ENCODE measurements around the gene GRK6. TPM values are rescaled to one million over a fixed set of nuclear protein-coding genes. Genes with fewer than 3 reads are reported as not detected.
"Not testable (repeated sequence)": the region's sequence is repeated elsewhere in the genome, so short reads cannot be mapped to it uniquely, and the experiment has no call there.

The GRK6 gene
- total RNA-seq, 1 experiment from 2014 or later = 82.3 TPM

- no peak overlapping the region for H2AFZ ChIP-seq
- TF ChIP-seq CTCF (conservative IDR thresholded peaks at IDR 0.05) (no peak), EZH2 (IDR thresholded peaks at IDR 0.05; ENCODE audit: low read depth) (no peak)
- no peak overlapping the region for H3K4me2 ChIP-seq
- no peak overlapping the region for H3K27ac ChIP-seq
- ChIA-PET CTCF (no interaction called here), POLR2A (ENCODE audit: unreplicated experiment) (no interaction called here)
- H3K4me3 ChIP-seq = no peak overlapping the region
- H3K9me2 ChIP-seq (ENCODE audit: insufficient read depth) = no peaks in the 10 kb centered on the region
- no peaks in the 10 kb centered on the region for H3K36me3 ChIP-seq (ENCODE audit: low read depth)
- no peaks in the 10 kb centered on the region for H4K20me1 ChIP-seq (ENCODE audit: insufficient read depth)
- peak in 1 of 2 experiments; percentile 21 for DNase-seq
- peaks cover 43% of the 10 kb centered on the region for H3F3A ChIP-seq (ENCODE audit: insufficient read depth, low read depth)
- H3K4me1 ChIP-seq (replicated peaks; ENCODE audit: insufficient read depth) = no peaks in the 10 kb centered on the region
- intact Hi-C loops (cut with micrococcal nuclease; ENCODE audit: unreplicated experiment) = no loop called here
- H3K27me3 ChIP-seq (ENCODE audit: insufficient read depth, low read depth) = no peaks in the 10 kb centered on the region
- no peaks in the 10 kb centered on the region for H3K79me2 ChIP-seq (ENCODE audit: low read depth)
- no TSS peak for BruUV-seq (replicated peaks)
- H3K9me3 ChIP-seq (ENCODE audit: insufficient read depth, low read depth) = no peaks in the 10 kb centered on the region
Measured at GRCh38 chr5:177483042-177483441, 56.6 kb downstream of the GRK6 start.

GRCh38 chr5:177483994-177484901 lies 57.8 kb downstream of the GRK6 start:
- ChIA-PET POLR2A (ENCODE audit: unreplicated experiment) (no interaction called here), CTCF (no interaction called here)
- no peak overlapping the region for H3K4me3 ChIP-seq
- BruUV-seq (replicated peaks) = no TSS peak
- peaks cover 3% of the 10 kb centered on the region; the same call in 1 of the 2 replicates for H3K36me3 ChIP-seq (ENCODE audit: low read depth)
- H3K9me3 ChIP-seq (ENCODE audit: insufficient read depth, low read depth) = no peaks in the 10 kb centered on the region
- no peaks in the 10 kb centered on the region for H3K9me2 ChIP-seq (ENCODE audit: insufficient read depth)
- H3F3A ChIP-seq (ENCODE audit: insufficient read depth, low read depth) = peaks cover 32% of the 10 kb centered on the region
- H3K4me2 ChIP-seq = no peak overlapping the region
- intact Hi-C loops (cut with micrococcal nuclease; ENCODE audit: unreplicated experiment) = no loop called here
- H4K20me1 ChIP-seq (ENCODE audit: insufficient read depth) = no peaks in the 10 kb centered on the region
- no peaks in the 10 kb centered on the region for H3K4me1 ChIP-seq (replicated peaks; ENCODE audit: insufficient read depth)
- H3K79me2 ChIP-seq (ENCODE audit: low read depth) = no peaks in the 10 kb centered on the region
- DNase-seq = no peak
- H3K27ac ChIP-seq = no peak overlapping the region
- no peaks in the 10 kb centered on the region for H3K27me3 ChIP-seq (ENCODE audit: insufficient read depth, low read depth)
- TF ChIP-seq CTCF (conservative IDR thresholded peaks at IDR 0.05) (no peak), EZH2 (IDR thresholded peaks at IDR 0.05; ENCODE audit: low read depth) (no peak)
- H2AFZ ChIP-seq = no peak overlapping the region

GRCh38 chr5:177484902-177485549 lies 58.5 kb downstream of the GRK6 start:
- no peaks in the 10 kb centered on the region for H4K20me1 ChIP-seq (ENCODE audit: insufficient read depth)

GRCh38 chr5:177485753-177486152 lies 59.3 kb downstream of the GRK6 start:
- POLR2A ChIA-PET (ENCODE audit: unreplicated experiment); H3K27me3 ChIP-seq (ENCODE audit: insufficient read depth, low read depth); H3K4me1 ChIP-seq (replicated peaks; ENCODE audit: insufficient read depth); intact Hi-C loops (cut with micrococcal nuclease; ENCODE audit: unreplicated experiment); H3K36me3 ChIP-seq (ENCODE audit: low read depth); H3K4me2 ChIP-seq; H3K4me3 ChIP-seq; H2AFZ ChIP-seq; H3K9me3 ChIP-seq (ENCODE audit: insufficient read depth, low read depth); H3K27ac ChIP-seq; H3K79me2 ChIP-seq (ENCODE audit: low read depth); H3K9me2 ChIP-seq (ENCODE audit: insufficient read depth); DNase-seq; H4K20me1 ChIP-seq (ENCODE audit: insufficient read depth); BruUV-seq (replicated peaks): not testable (repeated sequence)
- CTCF ChIA-PET = interaction anchor here (0.6 kb wide), 1 partner anchor 13 kb away, joined by 3 read pairs; no protein-coding TSS in a partner anchor
- peaks cover 19% of the 10 kb centered on the region; the same call in 1 of the 2 replicates for H3F3A ChIP-seq (ENCODE audit: insufficient read depth, low read depth)

More at GRCh38 chr5:177484902-177485549, 58.5 kb downstream of the GRK6 start:
- H3K36me3 ChIP-seq (ENCODE audit: low read depth) = peaks cover 4% of the 10 kb centered on the region; the same call in 1 of the 2 replicates
- H3K27me3 ChIP-seq (ENCODE audit: insufficient read depth, low read depth) = no peaks in the 10 kb centered on the region
- peaks cover 24% of the 10 kb centered on the region for H3F3A ChIP-seq (ENCODE audit: insufficient read depth, low read depth)
- no peaks in the 10 kb centered on the region for H3K9me3 ChIP-seq (ENCODE audit: insufficient read depth, low read depth)
- H3K79me2 ChIP-seq (ENCODE audit: low read depth) = no peaks in the 10 kb centered on the region
- TF ChIP-seq EZH2 (IDR thresholded peaks at IDR 0.05; ENCODE audit: low read depth) (no peak), CTCF (conservative IDR thresholded peaks at IDR 0.05) (no peak)
- no TSS peak for BruUV-seq (replicated peaks)
- H3K27ac ChIP-seq = no peak overlapping the region
- ChIA-PET CTCF (interaction anchor here (0.6 kb wide), 1 partner anchor 13 kb away, joined by 3 read pairs; no protein-coding TSS in a partner anchor), POLR2A (ENCODE audit: unreplicated experiment) (no interaction called here)
- intact Hi-C loops (cut with micrococcal nuclease; ENCODE audit: unreplicated experiment) = no loop called here
- H2AFZ ChIP-seq = no peak overlapping the region
- H3K4me2 ChIP-seq = no peak overlapping the region
- H3K4me3 ChIP-seq = no peak overlapping the region
- no peaks in the 10 kb centered on the region for H3K4me1 ChIP-seq (replicated peaks; ENCODE audit: insufficient read depth)
- no peak for DNase-seq
- no peaks in the 10 kb centered on the region for H3K9me2 ChIP-seq (ENCODE audit: insufficient read depth)
